NCI-H2107 (cell line): ENCODE measurements around the gene ZNF224.
"Not testable (repeated sequence)": the region's sequence is repeated elsewhere in the genome, so short reads cannot be mapped to it uniquely, and the experiment has no call there.

Experiments used
- DNase-seq: peaks from one replicate; lab custom pipeline; 2025; lab: John Stamatoyannopoulos, UW

Gene ZNF224

DNA sequence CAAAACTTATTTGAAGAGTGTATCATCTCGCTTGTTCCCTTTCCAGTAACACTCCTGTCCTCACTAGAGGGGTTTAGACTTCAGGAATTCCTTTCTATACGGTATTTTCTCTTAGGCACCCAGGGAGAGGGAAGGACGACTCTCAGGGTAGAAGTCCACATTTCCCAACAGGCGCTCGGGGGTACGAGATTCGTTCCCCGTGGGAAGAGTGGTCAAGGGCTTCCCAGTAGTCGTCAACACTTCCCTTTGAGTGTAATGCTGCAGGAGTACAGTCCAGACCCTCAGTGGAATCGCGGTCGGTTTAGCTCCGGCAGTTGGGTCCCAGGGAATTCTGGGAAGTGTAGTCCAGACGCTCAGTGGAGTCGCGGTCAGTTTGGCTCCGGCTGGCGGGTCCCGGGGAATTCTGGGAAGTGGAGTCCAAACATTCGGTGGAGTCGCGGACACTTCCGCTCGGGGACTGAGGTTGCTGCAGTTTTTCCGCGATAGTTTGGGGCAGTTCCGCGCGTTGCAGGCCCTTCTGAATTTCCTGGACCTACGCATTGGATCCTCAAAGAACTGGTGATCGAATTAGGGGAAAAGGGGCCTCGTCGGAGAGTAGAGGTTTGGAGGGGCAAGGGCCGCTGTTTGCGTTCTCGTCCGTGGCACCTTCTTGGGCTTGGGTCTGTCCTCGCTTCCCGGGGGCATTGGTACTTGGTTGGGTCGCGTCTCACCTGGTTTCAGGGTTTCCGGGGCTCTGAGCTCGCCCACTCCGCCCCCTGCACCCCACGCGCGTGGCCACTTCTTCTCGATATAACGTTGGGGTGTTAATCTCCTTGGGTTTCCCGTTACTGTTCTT is at the start of gene ZNF224:
Gene ZNF224, plus strand, starts transcription at position 431 of the 835 bp plus-strand sequence. CDS start 3,513 bp downstream, outside the sequence.
- peak; percentile 81 for DNase-seq

- peak; percentile 68 for DNase-seq
Observed at GRCh38 chr19:44050740-44051649, 43.2 kb upstream of the ZNF224 start.

GRCh38 chr19:44051650-44052402 is 42.3 kb upstream of the ZNF224 start, which contains the start of gene ZNF223:
ZNF223 (plus strand) TSS chr19:44052036; CDS start chr19:44055177, 3,141 bp downstream.
- DNase-seq = peak; percentile 95

DNA sequence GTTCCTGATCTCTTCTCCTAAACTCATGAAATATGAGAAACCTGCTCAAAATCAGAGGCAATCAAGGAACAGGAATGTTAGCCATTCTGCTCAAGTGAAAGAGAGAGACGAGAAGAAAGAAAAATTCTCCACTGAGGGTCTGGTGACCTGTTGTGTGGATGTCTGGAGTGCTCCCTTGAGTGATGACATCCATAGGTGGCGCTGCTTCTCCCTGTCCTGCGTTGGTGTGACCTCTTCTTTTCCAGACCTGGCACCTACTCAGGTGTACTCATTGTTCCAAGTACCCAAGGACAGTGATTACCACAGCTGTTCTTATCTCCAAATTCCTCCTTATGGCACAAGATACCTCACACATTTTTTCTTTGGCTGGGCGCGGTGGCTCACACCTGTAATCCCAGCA is 38.3 kb upstream of the ZNF224 start:
- DNase-seq = no peak

DNA sequence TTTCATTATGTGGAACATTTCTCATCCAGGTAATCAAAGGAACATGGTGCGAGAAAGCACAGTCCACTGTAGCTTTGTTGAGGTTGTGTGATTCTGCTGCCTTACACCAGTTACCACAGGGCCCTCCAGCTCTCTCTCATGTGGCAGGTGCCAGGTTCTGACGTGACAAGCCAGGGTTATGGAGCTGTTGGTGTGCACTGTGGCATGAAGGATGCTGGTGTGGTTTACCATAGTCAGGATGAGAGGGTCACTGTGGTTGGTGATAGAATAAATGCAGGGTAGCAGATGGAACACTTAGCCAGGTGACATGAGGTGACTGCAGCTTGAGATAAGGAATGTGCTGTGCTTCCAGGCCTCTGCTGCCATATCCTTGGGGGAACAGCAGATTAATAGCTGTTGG is 34.9 kb upstream of the ZNF224 start:
- no peak for DNase-seq

DNA sequence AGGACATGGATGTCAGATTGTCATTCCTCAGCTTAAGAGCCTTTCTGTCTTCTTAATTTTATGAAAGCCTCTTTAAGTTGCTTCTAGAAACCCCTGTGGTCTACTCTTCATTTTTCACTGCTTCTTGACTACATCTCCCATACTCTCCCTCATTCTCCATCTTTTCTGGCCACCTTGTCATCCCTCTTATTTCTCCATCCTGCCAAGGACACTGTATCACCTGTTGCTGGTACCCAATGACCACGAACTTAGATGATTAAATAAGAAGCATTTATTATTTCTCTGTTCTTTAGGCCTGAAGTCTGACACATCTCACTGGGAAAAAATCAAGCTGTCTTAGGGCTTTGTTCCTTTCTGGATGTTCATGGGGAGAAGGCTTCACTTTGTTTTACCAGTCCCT is 33.1 kb upstream of the ZNF224 start:
- DNase-seq = no peak

- no peak for DNase-seq
Observed at GRCh38 chr19:44066305-44066704, 27.9 kb upstream of the ZNF224 start.

DNA sequence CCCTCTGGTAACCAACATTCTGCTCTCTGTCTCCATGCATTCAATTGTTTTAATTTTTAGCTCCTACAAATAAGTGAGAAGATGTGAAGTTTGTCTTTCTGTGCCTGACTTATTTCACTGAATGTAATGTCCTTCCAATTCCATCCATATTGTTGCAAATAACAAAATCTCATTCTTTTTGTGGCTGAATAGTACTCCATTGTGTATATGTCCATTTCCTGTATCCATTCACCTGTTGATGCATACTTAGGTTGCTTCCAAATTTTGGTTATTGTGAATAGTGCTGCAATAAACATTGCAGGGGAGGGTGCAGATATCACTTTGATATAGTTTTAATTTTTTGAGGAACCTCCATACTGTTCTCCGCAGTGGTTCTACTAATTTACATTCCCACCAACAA is 24.7 kb upstream of the ZNF224 start:
- no peak for DNase-seq

GRCh38 chr19:44071824-44072542 is 22.2 kb upstream of the ZNF224 start, which contains the start of gene ZNF284:
ZNF284 (plus strand) TSS chr19:44072159; CDS start chr19:44076390, 4,231 bp downstream.
- DNase-seq = peak; percentile 70

DNA sequence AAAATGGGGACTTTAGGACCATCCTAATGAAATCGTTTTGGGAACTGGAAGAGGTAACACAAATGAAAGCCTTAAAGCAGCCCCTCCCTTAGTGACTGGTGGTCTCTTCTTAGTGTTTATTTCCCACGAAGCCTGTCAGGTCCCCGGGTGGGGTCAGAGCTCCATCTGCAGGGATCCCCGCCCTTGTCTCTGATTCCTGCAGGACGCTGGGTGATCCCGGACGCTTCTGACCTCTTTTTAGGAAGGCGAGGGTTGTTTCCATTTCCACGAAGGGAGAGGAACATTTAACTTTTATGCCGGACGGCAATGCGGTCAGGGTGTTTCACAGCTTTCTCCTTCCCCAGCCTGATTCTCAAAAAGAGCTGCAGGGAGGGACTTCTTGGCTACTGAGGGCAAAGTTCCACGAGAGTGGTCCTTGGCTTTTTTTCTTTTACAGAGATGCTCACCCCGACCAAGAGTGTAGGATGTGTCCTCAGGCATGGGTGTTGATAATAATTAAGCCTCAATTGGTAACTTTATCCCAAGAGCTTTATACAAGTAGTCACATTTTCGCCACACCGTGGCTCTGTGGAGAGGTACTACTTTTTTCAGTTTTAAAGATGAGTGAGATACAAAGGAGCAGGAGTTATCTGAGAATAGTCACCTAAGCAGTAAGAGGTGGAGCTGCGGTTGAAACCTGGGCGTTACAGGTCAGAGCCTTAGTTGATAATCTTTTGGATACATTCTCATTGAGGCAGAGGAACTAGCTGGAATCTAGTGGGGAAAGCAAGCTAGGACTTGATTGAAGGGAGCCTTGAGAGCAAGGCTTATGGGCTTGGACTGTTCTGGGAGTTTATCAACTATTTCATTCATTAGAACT is 21.4 kb upstream of the ZNF224 start:
- no peak for DNase-seq

- DNase-seq = no peak
Observed at GRCh38 chr19:44076325-44076724, 17.8 kb upstream of the ZNF224 start.

- no peak for DNase-seq
Observed at GRCh38 chr19:44092108-44092507, 2.1 kb upstream of the ZNF224 start.

DNA sequence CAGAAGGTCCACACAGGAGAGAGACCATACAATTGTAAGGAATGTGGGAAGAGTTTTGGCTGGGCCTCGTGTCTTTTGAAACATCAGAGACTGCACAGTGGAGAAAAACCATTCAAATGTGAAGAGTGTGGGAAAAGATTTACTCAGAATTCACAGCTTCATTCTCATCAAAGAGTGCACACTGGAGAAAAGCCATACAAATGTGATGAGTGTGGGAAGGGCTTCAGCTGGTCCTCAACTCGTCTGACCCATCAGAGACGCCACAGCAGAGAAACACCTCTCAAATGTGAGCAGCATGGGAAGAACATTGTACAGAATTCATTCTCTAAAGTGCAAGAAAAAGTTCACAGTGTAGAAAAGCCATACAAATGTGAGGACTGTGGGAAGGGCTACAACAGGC is 13.6 kb downstream of the ZNF224 start:
- no peak for DNase-seq

- DNase-seq = no peak
Observed at GRCh38 chr19:44109458-44109857, 15.3 kb downstream of the ZNF224 start.

DNA sequence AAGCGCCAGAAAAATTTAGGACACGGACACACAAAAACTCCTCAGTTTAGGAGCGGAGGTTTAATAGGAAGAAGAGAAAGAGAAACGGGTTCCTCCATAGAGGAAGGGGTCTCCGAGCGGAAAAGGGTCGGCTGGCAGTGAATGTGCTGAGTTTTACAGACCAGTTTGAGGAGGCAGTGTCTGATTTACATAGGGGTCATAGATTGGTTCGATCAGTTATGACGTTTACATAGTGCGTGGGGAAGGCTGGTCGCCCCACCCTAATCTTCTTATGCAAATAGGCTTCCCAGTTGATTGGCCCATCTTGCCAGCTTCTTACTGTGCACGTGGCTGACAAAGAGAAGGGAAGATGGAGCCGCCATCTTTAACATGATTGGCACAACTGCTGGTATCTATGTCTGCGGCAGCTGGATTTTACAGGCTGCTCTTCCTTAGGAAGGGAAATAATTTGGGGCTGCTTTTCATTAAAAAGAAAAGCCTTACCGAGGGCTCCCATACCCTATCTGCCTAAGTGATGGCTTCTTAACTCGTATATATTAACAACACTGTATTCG is 17.8 kb downstream of the ZNF224 start:
- no peak for DNase-seq

DNA sequence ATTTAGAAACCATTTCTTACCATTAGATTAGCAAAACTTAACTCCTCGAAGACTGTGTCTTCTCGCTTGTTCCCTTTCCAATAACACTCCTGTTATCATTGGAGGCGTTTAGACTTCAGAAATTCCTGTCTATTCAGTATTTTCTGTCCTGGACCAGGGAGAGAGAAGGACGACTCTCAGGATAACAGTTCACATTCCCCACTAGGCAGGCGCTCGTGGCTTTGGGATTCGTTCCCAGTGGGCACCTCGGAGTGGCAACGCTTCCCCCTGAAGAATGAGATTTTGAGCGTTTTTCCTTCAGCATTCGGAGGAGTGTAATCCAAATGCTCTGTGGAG is 18.6 kb downstream of the ZNF224 start:
- DNase-seq = no peak

DNA sequence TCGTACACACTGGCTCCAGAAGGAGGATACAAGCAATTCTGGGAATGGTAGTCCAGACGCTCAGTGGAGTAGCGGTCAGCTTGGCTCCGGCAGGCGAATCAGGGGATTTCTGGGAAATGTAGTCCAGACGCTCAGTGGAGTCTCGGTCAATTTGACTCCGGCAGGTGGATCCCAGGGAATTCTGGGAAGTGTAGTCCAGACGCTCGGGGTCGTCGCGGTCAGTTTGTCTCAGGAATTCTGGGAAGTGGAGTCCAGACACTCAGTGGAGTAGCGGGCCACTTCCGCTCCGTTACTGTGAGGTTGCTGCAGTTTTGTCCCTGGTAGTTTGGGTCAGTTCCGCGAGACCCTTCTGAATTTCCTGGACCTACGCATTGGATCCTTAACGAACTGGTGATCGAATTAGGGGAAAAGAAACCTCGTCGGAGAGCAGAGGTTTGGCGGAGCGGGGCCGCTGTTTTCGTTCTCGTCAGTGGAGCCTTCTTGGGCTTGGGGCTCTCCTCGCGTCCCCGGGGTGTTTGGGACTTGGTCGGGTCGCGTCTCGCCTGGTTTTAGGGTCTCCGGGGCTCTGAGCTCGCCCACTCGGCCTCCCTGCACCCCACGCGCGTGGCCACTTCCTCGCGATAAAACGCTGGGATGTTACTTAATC is 19.1 kb downstream of the ZNF224 start, which contains the start of gene ZNF225:
Gene ZNF225, plus strand, starts transcription at position 262 of the 646 bp plus-strand sequence. CDS start 2,429 bp downstream, outside the sequence.
- peak; percentile 92 for DNase-seq

DNA sequence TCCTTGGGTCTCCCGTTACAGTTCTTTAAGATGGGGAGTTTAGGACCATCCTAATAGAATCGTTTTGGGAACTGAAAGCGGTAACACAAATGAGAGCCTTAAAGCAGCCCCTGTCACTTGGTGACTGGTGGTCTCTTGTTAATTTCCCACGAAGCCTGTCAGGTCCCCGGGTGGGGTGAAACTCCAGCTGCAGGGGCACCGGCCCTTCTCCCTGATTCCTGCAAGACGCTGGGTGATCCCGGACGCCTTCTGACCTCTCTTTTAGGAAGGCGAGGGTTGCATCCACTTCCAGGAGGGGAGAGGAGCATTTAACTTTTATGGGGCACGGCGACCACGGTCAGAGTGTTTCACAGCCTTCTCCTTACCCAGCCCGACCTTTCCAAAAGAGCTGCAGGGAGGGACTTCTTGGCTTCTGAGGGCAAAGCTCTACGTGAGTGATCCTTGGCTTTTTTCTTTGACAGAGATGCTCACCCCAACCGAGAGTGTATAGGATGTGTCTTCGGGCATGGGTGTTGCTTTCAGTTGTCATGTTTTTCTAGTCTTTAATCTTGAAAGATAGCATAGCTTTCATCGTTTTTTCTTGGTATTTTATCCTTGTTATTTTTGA is 19.7 kb downstream of the ZNF224 start:
- DNase-seq = no peak

GRCh38 chr19:44121162-44121561 is 27.0 kb downstream of the ZNF224 start:
- DNase-seq = not testable (repeated sequence)
